NCI-H345 treated with DMSO at 0.1 percent for 48 hours (cell line): ENCODE measurements around the gene GMDS.
"Not testable (repeated sequence)": the region's sequence is repeated elsewhere in the genome, so short reads cannot be mapped to it uniquely, and the experiment has no call there.

Experiments used
- DNase-seq: peaks from one replicate; lab custom pipeline; 2025; ENCODE audit not compliant: unreplicated experiment; lab: John Stamatoyannopoulos, UW

Gene GMDS

GRCh38 chr6:1701668-1702353, 543.6 kb downstream of the GMDS start:
- DNase-seq, result no peak

- no peak for DNase-seq
Measured at GRCh38 chr6:1700278-1700967, 545.0 kb downstream of the GMDS start.

GRCh38 chr6:1698527-1698926, 546.9 kb downstream of the GMDS start:
- DNase-seq, result no peak

- DNase-seq, result no peak
Measured at GRCh38 chr6:1697688-1698351, 547.6 kb downstream of the GMDS start.

- DNase-seq, result no peak
Measured at GRCh38 chr6:1696463-1696850, 548.9 kb downstream of the GMDS start.

GRCh38 chr6:1695546-1696462, 549.6 kb downstream of the GMDS start:
- no peak for DNase-seq

GRCh38 chr6:1691828-1692227, 553.6 kb downstream of the GMDS start:
- DNase-seq, result not testable (repeated sequence)

- DNase-seq, result not testable (repeated sequence)
Measured at GRCh38 chr6:1690656-1691055, 554.7 kb downstream of the GMDS start.

GRCh38 chr6:1689141-1689540, 556.3 kb downstream of the GMDS start:
- no peak for DNase-seq

GRCh38 chr6:1688396-1688795, 557.0 kb downstream of the GMDS start:
- no peak for DNase-seq

- no peak for DNase-seq
Measured at GRCh38 chr6:1687402-1687801, 558.0 kb downstream of the GMDS start.

GRCh38 chr6:1686117-1687098, 559.0 kb downstream of the GMDS start:
- DNase-seq, result no peak

- DNase-seq, result no peak
Measured at GRCh38 chr6:1679688-1680068, 565.7 kb downstream of the GMDS start.

GRCh38 chr6:1679031-1679687, 566.2 kb downstream of the GMDS start:
- DNase-seq, result no peak

GRCh38 chr6:1678201-1678600, 567.2 kb downstream of the GMDS start:
- no peak for DNase-seq

GRCh38 chr6:1672379-1672778, 573.0 kb downstream of the GMDS start:
- DNase-seq, result no peak

- DNase-seq, result no peak
Measured at GRCh38 chr6:1670711-1671462, 574.5 kb downstream of the GMDS start.

GRCh38 chr6:1669996-1670395, 575.4 kb downstream of the GMDS start:
- no peak for DNase-seq

- DNase-seq, result not testable (repeated sequence)
Measured at GRCh38 chr6:1668456-1668855, 576.9 kb downstream of the GMDS start.
